Fibroblast of mammary gland (primary cell): ENCODE measurements around the gene AGBL4.
A peak's percentile ranks its signal among the peaks of the same experiment; 100 is the strongest.

Experiments
- DNase-seq: peaks from one replicate; pipeline ENCODE4 v3.0.0-alpha.2; 2010; ENCODE audit warnings: low read depth
- H3K4me3 ChIP-seq: 2 replicates; pipeline ENCODE4 v1.5.1; 2011; ENCODE audit warnings: low read depth, mild to moderate bottlenecking, low read length, moderate library complexity; ENCODE audit not compliant: control insufficient read depth
- CTCF ChIP-seq: conservative IDR thresholded peaks from 2 replicates; pipeline ENCODE4 v1.5.1; 2011; ENCODE audit warnings: low read depth, low read length, inconsistent platforms; ENCODE audit not compliant: control insufficient read depth, insufficient read depth

Gene AGBL4

DNA sequence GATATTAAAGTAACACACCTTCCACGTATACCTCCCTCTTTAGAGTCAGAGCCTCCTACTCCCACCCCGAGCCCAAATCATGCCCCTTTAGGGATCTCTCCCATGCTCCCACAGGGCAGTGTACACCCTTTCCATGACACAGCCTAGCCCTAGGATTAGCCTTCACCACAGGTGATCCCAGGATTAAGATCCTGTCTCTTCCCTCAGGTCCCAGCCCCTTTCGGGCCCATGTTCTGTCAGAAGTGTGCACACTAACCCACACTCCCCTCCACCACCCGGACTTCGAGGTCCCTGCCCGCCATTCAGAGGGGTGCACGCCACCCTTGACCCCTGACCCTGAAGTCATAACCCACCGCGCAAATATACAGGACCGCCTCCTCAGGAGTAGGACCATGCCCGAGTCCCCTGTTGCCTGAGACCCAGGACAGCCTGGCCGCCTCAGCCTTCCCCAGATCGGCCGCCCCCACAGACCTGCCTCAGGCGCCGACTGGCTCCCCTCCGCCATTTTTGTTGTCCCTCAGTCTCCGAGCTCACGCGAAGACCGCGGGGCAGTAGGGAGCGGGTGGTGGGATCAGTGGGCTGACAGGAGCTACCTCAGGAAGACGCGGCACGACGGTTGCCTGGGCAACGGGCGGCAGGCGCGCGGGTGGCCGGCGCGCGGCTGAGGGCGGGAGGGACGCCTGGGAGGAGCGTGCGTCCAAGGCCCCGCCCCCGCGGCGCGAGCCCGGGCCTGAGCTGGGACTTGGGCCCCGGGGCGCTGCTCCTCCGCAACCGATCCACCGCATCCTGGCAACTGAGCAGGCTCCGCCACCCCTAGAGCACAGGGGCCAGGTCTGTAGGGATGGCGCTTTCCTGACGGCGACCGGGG is at the start of gene AGBL4:
Gene AGBL4 (minus strand): TSS at position 663 of the 868 bp plus-strand sequence.
- DNase-seq = peak; percentile 0
- no peak for TF ChIP-seq CTCF
- H3K4me3 ChIP-seq = peak within 1 kb of the TSS; percentile 34

DNA sequence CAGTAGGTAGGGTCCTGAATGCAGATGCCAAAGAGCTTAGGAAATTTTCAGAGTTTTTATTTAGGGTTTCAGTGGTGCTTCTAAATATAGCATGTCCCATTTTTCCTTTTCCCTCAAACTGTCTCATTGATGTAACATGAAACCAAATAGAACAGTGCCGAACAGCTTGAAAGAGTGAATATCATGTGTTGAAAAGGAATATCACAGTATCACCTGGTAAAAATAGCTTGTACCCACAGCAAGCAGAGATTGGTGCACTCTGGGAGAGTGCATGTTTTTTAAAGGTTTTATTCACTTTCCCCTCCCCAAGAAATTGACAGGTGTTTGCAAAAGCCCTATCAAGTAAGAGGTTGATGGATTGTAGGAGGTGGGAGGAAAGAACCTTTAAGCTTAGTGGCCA is 43.1 kb upstream of the AGBL4 start:
- H3K4me3 ChIP-seq = no peak overlapping the region
- no peak for DNase-seq
- no peak for TF ChIP-seq CTCF

DNA sequence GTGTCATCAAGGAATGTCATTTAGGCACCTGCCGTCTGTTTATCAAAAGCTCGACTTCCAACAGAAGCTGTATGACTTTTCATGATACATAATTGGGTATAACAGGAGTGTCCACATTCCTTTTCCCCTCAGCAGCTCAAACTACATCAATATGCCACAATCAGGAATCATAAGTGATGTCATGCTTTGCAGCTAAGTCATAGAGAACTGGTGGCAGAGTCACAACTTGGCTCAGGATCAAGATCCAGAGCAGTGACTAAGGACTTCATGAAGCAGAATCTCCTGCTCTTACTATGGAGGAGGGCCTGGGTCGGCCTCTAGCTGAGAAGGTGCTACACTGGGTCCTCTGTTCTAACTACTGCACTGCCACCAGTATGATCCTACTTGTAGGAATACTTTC is 36.5 kb upstream of the AGBL4 start:
- DNase-seq = peak; percentile 6
- H3K4me3 ChIP-seq = no peak overlapping the region
- no peak for TF ChIP-seq CTCF

GRCh38 chr1:50048791-50049190 is 25.0 kb upstream of the AGBL4 start:
- H3K4me3 ChIP-seq = no peak overlapping the region
- no peak for DNase-seq
- no peak for TF ChIP-seq CTCF

DNA sequence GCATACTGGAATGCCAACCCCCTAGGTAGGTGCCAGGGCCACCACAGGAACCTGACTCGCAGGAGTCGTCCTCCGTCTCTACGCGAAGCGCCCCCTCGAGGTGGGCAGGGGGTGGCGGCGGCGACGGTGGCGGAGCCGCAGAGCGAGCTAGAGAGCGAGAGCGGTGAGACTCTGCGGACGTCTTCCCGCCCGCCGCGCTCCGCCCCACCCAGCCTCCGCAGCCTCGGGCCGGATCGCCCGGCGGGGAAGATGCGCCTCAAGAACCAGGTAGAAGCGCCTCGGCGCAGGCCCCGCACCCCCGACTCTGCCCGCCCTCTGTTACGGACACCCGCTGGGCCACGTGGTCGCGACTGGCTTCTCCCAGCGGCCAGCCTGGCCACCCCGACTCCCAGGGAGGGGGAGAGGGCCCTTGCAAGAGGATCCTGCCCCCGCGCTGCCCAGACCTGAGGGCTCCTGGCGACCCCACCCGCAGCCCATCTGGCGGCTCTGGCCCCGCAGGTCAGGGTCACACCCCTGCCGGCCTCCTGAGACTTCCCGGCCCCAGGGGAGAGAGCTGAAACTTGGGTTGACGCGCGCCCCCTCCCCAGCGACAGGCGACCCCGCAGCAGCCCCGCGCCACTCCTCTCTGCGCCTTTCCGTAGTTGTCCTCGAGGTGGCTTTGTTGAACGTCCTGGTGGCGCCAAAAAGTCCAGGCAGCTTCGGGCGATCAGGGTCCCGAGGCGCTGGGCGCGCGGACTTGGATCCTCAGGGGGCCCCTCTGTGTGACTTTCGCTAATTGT is 24.4 kb upstream of the AGBL4 start:
- no peak overlapping the region for H3K4me3 ChIP-seq
- DNase-seq = no peak
- TF ChIP-seq CTCF = no peak

GRCh38 chr1:50038237-50038809 is 14.6 kb upstream of the AGBL4 start:
- H3K4me3 ChIP-seq = no peak overlapping the region
- no peak for DNase-seq
- no peak for TF ChIP-seq CTCF
